SK-N-SH (cell line): ENCODE measurements around the gene NR1H4. TPM values are rescaled to one million over a fixed set of nuclear protein-coding genes. Genes with fewer than 3 reads are reported as not detected.

Source experiments
- CTCF ChIA-PET: fragments of 300-600, 350-600 bp; formaldehyde crosslinking; extraction: SDS; loops from one replicate; lab custom pipeline; 2021; lab: Yijun Ruan, JAX
- POLR2A ChIA-PET: fragments of 350-600 bp; sonication (Branson Sonifier 250); formaldehyde crosslinking; extraction: SDS; loops from one replicate; lab custom pipeline; 2020; ENCODE audit warnings: antibody characterized with exemption, inconsistent platforms; lab: Yijun Ruan, JAX
- DNase-seq: peaks from one replicate; pipeline ENCODE4 v3.0.0; 2012
- H2AFZ ChIP-seq: fragments of 200-600 bp; sonication (generic); 2 replicates; pipeline ENCODE4 v1.8.1; 2016; ENCODE audit warnings: antibody characterized with exemption, mild to moderate bottlenecking, low read depth
- H3F3A ChIP-seq: fragments of 200-600 bp; sonication (generic); replicated peaks from 2 replicates; pipeline ENCODE3; 2016; ENCODE audit warnings: antibody characterized with exemption, mild to moderate bottlenecking; ENCODE audit not compliant: insufficient read depth
- H3K27ac ChIP-seq, 2 experiments: fragments of 200-500 bp in 1 of 2; fragments of 200-600 bp in 1 of 2; sonication (Bioruptor generic) in 1 of 2; sonication (generic), shearing (Covaris generic) in 1 of 2; 2 replicates each; pipeline versions ENCODE4 v1.5.1 to v1.6.1; 2014 to 2016; ENCODE audit warnings: low read depth in 2 of 2, inconsistent platforms in 1 of 2, low read length in 1 of 2, mild to moderate bottlenecking in 1 of 2, mixed read lengths in 1 of 2
- H3K27me3 ChIP-seq: fragments of 200-600 bp; sonication (generic), shearing (Covaris generic); 2 replicates; pipeline ENCODE4 v1.6.1; 2016; ENCODE audit warnings: mixed run types; ENCODE audit not compliant: insufficient read depth
- H3K36me3 ChIP-seq, 2 experiments: fragments of 200-500 bp in 1 of 2; fragments of 200-600 bp in 1 of 2; sonication (Bioruptor generic) in 1 of 2; sonication (generic) in 1 of 2; replicated peaks in 1 of 2; 2 replicates each; pipeline versions ENCODE3 to v1.5.1; 2014 to 2016; ENCODE audit warnings: low read length in 1 of 2, mild to moderate bottlenecking in 1 of 2; ENCODE audit not compliant: insufficient read depth in 2 of 2, control insufficient read depth in 1 of 2
- H3K4me1 ChIP-seq, 2 experiments: fragments of 200-500 bp in 1 of 2; fragments of 200-600 bp in 1 of 2; sonication (Bioruptor generic) in 1 of 2; sonication (generic), shearing (Covaris generic) in 1 of 2; 2 replicates each; pipeline versions ENCODE4 v1.5.1 to v1.6.1; 2014 to 2016; ENCODE audit warnings: low read depth in 1 of 2, low read length in 1 of 2, mixed run types in 1 of 2; ENCODE audit not compliant: insufficient read depth in 2 of 2, control insufficient read depth in 1 of 2
- H3K4me2 ChIP-seq: fragments of 200-600 bp; sonication (generic), shearing (Covaris generic); 2 replicates; pipeline ENCODE4 v1.6.1; 2017; ENCODE audit warnings: mixed run types
- H3K4me3 ChIP-seq, 2 experiments: fragments of 200-500 bp in 1 of 2; fragments of 200-600 bp in 1 of 2; sonication (Bioruptor generic) in 1 of 2; sonication (generic), shearing (Covaris generic) in 1 of 2; 2 replicates each; pipeline versions ENCODE4 v1.5.1 to v1.8.1; 2014 to 2016; ENCODE audit warnings: low read depth in 2 of 2, inconsistent platforms in 1 of 2, low read length in 1 of 2, mild to moderate bottlenecking in 1 of 2, mixed read lengths in 1 of 2, moderate library complexity in 1 of 2
- H3K79me2 ChIP-seq: fragments of 200-600 bp; sonication (generic); 2 replicates; pipeline ENCODE4 v1.8.1; 2017; ENCODE audit warnings: mild to moderate bottlenecking; ENCODE audit not compliant: insufficient read depth
- H3K9ac ChIP-seq: fragments of 200-600 bp; sonication (generic); 2 replicates; pipeline ENCODE4 v1.6.1; 2017; ENCODE audit warnings: mixed run types
- H3K9me2 ChIP-seq: fragments of 200-600 bp; sonication (generic); 2 replicates; pipeline ENCODE4 v1.6.1; 2017; ENCODE audit warnings: mixed run types
- H3K9me3 ChIP-seq: fragments of 200-600 bp; sonication (generic); 2 replicates; pipeline ENCODE4 v1.6.1; 2017; ENCODE audit warnings: mixed run types, mild to moderate bottlenecking, moderate library complexity
- H4K20me1 ChIP-seq: fragments of 200-600 bp; sonication (generic); 2 replicates; pipeline ENCODE4 v1.6.1; 2017; ENCODE audit warnings: mild to moderate bottlenecking, mixed run types; ENCODE audit not compliant: insufficient read depth
- ELF1 ChIP-seq: IDR thresholded peaks from 2 replicates; pipeline ENCODE4 v1.4.0; 2012
- EP300 ChIP-seq, 2 experiments: IDR thresholded peaks; 2 replicates each; pipeline versions ENCODE4 v1.4.0 to v1.6.1; 2012; ENCODE audit warnings: borderline replicate concordance in 1 of 2, low read depth in 1 of 2, low read length in 1 of 2
- EZH2phosphoT487 ChIP-seq: fragments of 200-600 bp; sonication (generic); IDR thresholded peaks from 2 replicates; pipeline ENCODE4 v1.6.1; 2017; ENCODE audit warnings: low read depth, mixed run types, mild to moderate bottlenecking, antibody characterized with exemption, moderate library complexity, borderline replicate concordance
- FOSL2 ChIP-seq: IDR thresholded peaks from 2 replicates; pipeline ENCODE4 v1.4.0; 2012; ENCODE audit warnings: low read depth, mild to moderate bottlenecking, moderate library complexity, borderline replicate concordance
- FOXJ3 ChIP-seq: sonication (generic); formaldehyde crosslinking; IDR thresholded peaks from 2 replicates; pipeline ENCODE4 v1.5.1; 2020; ENCODE audit warnings: mild to moderate bottlenecking, missing genetic modification reagents
- FOXM1 ChIP-seq: IDR thresholded peaks from 2 replicates; pipeline ENCODE4 v1.4.0; 2012; ENCODE audit warnings: low read depth, mild to moderate bottlenecking
- GABPA ChIP-seq: IDR thresholded peaks from 2 replicates; pipeline ENCODE4 v1.4.0; 2012; ENCODE audit warnings: low read depth, mild to moderate bottlenecking
- JUND ChIP-seq: IDR thresholded peaks from 2 replicates; pipeline ENCODE4 v1.4.0; 2012
- MXI1 ChIP-seq: IDR thresholded peaks from 2 replicates; pipeline ENCODE4 v1.6.1; 2012; ENCODE audit warnings: mild to moderate bottlenecking, low read depth, low read length, improper control_type of control experiment
- NFIC ChIP-seq: IDR thresholded peaks from 2 replicates; pipeline ENCODE4 v1.4.0; 2012; ENCODE audit warnings: borderline replicate concordance
- POLR2AphosphoS5 ChIP-seq: IDR thresholded peaks from 2 replicates; pipeline ENCODE4 v1.6.1; 2012; ENCODE audit warnings: low read depth, low read length
- RAD21 ChIP-seq: IDR thresholded peaks from 2 replicates; pipeline ENCODE4 v1.6.1; 2012; ENCODE audit warnings: mild to moderate bottlenecking, low read length
- RCOR1 ChIP-seq: fragments of 150-350 bp; IDR thresholded peaks from 2 replicates; pipeline ENCODE4 v1.6.1; 2017; ENCODE audit warnings: antibody characterized with exemption, low read length
- SIN3A ChIP-seq: IDR thresholded peaks from 2 replicates; pipeline ENCODE4 v1.6.1; 2012; ENCODE audit warnings: low read depth, mild to moderate bottlenecking, low read length, moderate library complexity, borderline replicate concordance
- SMC3 ChIP-seq: IDR thresholded peaks from 2 replicates; pipeline ENCODE4 v1.6.1; 2012; ENCODE audit warnings: low read depth, low read length, improper control_type of control experiment
- TAF1 ChIP-seq: IDR thresholded peaks from 2 replicates; pipeline ENCODE4 v1.6.1; 2012; ENCODE audit warnings: low read depth, mild to moderate bottlenecking, low read length, moderate library complexity, borderline replicate concordance
- TEAD4 ChIP-seq: IDR thresholded peaks from 2 replicates; pipeline ENCODE4 v1.4.0; 2012; ENCODE audit warnings: mild to moderate bottlenecking, borderline replicate concordance; ENCODE audit not compliant: insufficient read depth
- WGBS: methylation state at CpG from one replicate; pipeline ENCODE4 v1.1.6; 2017; ENCODE audit warnings: low lambda C conversion rate; 5-methylcytosine and 5-hydroxymethylcytosine counted together
- polyA plus RNA-seq, 3 experiments: library from polyadenylated mRNA; depleted of rRNA; stranded (reverse); fragments of >200 nt; gene quantifications; 2 replicates each; pipeline ENCODE4 v1.2.3, GENCODE V29; 2012
- TF ChIP-seq, protein P1 (sequence below): fragments of 150-350 bp; IDR thresholded peaks from 2 replicates; pipeline ENCODE4 v1.6.1; 2017; ENCODE audit warnings: antibody characterized with exemption, low read length, low read depth, borderline replicate concordance
- TF ChIP-seq, protein P2 (sequence below): IDR thresholded peaks from 2 replicates; pipeline ENCODE4; 2012
- TF ChIP-seq, protein P3 (sequence below): IDR thresholded peaks from 2 replicates; pipeline ENCODE4 v1.6.1; 2012; ENCODE audit warnings: mild to moderate bottlenecking, low read depth, low read length, moderate library complexity
- TF ChIP-seq, protein P4 (sequence below): fragments of 150-350 bp; IDR thresholded peaks from 2 replicates; pipeline ENCODE4 v1.6.1; 2016; ENCODE audit warnings: mild to moderate bottlenecking, low read depth, low read length

Gene NR1H4
- polyA plus RNA-seq, 1 of the 3 experiments (the other 2 are of a cell fraction) = not detected

DNA sequence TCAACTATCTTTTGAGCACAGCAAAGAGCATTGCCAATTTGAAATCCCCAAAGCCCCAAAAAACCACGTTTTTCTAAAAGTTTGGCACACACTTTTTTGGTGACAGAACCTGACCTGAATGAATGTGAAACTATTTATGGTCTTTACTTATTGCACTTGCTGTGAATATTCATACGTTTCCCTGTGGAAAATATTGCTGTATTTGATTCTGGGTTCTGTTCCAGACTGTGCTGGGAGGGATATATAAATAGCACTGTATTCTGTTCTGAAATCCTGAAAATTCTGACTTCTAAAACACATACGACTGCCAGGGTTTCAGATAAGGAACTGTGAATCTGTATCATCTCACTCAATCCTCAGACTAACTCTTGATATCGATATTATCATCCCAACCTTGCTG is 35.1 kb downstream of the NR1H4 start:
- H3K27me3 ChIP-seq = no peaks in the 10 kb centered on the region
- H3K4me1 ChIP-seq = no peaks in the 10 kb centered on the region
- no peak overlapping the region for H2AFZ ChIP-seq
- CTCF ChIA-PET = interaction anchor here (1.1 kb wide), 1 partner anchor 46 kb away, joined by 4 read pairs; no protein-coding TSS in a partner anchor
- no peak for TF ChIP-seq SMC3
- no peak for TF ChIP-seq SIN3A
- TF ChIP-seq, protein P1, sequence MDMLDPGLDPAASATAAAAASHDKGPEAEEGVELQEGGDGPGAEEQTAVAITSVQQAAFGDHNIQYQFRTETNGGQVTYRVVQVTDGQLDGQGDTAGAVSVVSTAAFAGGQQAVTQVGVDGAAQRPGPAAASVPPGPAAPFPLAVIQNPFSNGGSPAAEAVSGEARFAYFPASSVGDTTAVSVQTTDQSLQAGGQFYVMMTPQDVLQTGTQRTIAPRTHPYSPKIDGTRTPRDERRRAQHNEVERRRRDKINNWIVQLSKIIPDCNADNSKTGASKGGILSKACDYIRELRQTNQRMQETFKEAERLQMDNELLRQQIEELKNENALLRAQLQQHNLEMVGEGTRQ = no peak
- TF ChIP-seq MXI1 = no peak
- TF ChIP-seq TEAD4 = no peak
- no peak for TF ChIP-seq JUND
- TF ChIP-seq FOXJ3 (CRISPR knock-in tag) = no peak
- no peak for TF ChIP-seq TAF1
- TF ChIP-seq, protein P2, sequence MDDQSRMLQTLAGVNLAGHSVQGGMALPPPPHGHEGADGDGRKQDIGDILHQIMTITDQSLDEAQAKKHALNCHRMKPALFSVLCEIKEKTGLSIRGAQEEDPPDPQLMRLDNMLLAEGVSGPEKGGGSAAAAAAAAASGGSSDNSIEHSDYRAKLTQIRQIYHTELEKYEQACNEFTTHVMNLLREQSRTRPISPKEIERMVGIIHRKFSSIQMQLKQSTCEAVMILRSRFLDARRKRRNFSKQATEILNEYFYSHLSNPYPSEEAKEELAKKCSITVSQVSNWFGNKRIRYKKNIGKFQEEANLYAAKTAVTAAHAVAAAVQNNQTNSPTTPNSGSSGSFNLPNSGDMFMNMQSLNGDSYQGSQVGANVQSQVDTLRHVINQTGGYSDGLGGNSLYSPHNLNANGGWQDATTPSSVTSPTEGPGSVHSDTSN = no peak
- TF ChIP-seq RCOR1 = no peak
- H3K27ac ChIP-seq = no peak overlapping the region
- POLR2A ChIA-PET = no interaction called here
- no peaks in the 10 kb centered on the region for H3K79me2 ChIP-seq
- H3K9me2 ChIP-seq = no peaks in the 10 kb centered on the region
- H3F3A ChIP-seq = no peaks in the 10 kb centered on the region
- no peak for DNase-seq
- no peak overlapping the region for H3K4me3 ChIP-seq
- no peak overlapping the region for H3K9ac ChIP-seq
- no peaks in the 10 kb centered on the region for H3K36me3 ChIP-seq
- no peaks in the 10 kb centered on the region for H3K9me3 ChIP-seq
- 26% methylated on average over 4 of the region's 4 CpGs for WGBS
- no peaks in the 10 kb centered on the region for H4K20me1 ChIP-seq
- H3K4me2 ChIP-seq = no peak overlapping the region

DNA sequence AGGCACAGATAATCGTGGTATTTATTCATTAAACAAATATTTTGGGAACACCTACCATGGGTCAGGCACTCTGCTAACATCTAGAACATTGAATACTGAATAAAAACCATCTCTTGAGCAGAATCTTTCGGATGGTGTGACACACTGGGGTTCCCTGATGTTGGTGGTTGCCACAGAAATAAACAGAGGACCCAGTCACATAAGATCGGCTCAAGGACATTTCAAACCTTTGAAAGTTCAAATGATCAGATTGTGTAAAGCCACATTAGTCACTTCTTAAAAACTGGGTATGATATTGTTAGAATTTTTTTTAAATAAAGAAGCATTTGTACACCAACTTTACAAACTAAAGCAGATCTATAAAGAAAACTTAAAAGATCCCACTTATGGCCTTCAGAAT is 39.0 kb downstream of the NR1H4 start:
- H3K4me1 ChIP-seq = no peaks in the 10 kb centered on the region
- H3K4me3 ChIP-seq = no peak overlapping the region
- no peaks in the 10 kb centered on the region for H3F3A ChIP-seq
- H3K27me3 ChIP-seq = no peaks in the 10 kb centered on the region
- no peak for DNase-seq
- WGBS = 22% methylated on average over 3 of the region's 3 CpGs
- H4K20me1 ChIP-seq = no peaks in the 10 kb centered on the region
- no peaks in the 10 kb centered on the region for H3K79me2 ChIP-seq
- no peak overlapping the region for H3K4me2 ChIP-seq
- ChIA-PET CTCF (no interaction called here), POLR2A (no interaction called here)
- H3K9ac ChIP-seq = no peak overlapping the region
- H3K36me3 ChIP-seq = no peaks in the 10 kb centered on the region
- no peak overlapping the region for H3K27ac ChIP-seq
- no peak overlapping the region for H2AFZ ChIP-seq
- H3K9me3 ChIP-seq = no peaks in the 10 kb centered on the region
- no peaks in the 10 kb centered on the region for H3K9me2 ChIP-seq
- TF ChIP-seq, protein P3, sequence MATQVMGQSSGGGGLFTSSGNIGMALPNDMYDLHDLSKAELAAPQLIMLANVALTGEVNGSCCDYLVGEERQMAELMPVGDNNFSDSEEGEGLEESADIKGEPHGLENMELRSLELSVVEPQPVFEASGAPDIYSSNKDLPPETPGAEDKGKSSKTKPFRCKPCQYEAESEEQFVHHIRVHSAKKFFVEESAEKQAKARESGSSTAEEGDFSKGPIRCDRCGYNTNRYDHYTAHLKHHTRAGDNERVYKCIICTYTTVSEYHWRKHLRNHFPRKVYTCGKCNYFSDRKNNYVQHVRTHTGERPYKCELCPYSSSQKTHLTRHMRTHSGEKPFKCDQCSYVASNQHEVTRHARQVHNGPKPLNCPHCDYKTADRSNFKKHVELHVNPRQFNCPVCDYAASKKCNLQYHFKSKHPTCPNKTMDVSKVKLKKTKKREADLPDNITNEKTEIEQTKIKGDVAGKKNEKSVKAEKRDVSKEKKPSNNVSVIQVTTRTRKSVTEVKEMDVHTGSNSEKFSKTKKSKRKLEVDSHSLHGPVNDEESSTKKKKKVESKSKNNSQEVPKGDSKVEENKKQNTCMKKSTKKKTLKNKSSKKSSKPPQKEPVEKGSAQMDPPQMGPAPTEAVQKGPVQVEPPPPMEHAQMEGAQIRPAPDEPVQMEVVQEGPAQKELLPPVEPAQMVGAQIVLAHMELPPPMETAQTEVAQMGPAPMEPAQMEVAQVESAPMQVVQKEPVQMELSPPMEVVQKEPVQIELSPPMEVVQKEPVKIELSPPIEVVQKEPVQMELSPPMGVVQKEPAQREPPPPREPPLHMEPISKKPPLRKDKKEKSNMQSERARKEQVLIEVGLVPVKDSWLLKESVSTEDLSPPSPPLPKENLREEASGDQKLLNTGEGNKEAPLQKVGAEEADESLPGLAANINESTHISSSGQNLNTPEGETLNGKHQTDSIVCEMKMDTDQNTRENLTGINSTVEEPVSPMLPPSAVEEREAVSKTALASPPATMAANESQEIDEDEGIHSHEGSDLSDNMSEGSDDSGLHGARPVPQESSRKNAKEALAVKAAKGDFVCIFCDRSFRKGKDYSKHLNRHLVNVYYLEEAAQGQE = no peak
- no peak for TF ChIP-seq POLR2AphosphoS5
- no peak for TF ChIP-seq ELF1
- no peak for TF ChIP-seq GABPA
- TF ChIP-seq MXI1 = no peak
- TF ChIP-seq TAF1 = no peak
- no peak for TF ChIP-seq RAD21
- no peak for TF ChIP-seq FOXM1
- no peak for TF ChIP-seq TEAD4
- TF ChIP-seq EZH2phosphoT487 = no peak
- no peak for TF ChIP-seq EP300 (IDR thresholded peaks at IDR 0.05; ENCODE audit: borderline replicate concordance in 1 of 2, low read depth in 1 of 2, low read length in 1 of 2)
- no peak for TF ChIP-seq NFIC
- TF ChIP-seq, protein P1 = no peak
- TF ChIP-seq, protein P4, sequence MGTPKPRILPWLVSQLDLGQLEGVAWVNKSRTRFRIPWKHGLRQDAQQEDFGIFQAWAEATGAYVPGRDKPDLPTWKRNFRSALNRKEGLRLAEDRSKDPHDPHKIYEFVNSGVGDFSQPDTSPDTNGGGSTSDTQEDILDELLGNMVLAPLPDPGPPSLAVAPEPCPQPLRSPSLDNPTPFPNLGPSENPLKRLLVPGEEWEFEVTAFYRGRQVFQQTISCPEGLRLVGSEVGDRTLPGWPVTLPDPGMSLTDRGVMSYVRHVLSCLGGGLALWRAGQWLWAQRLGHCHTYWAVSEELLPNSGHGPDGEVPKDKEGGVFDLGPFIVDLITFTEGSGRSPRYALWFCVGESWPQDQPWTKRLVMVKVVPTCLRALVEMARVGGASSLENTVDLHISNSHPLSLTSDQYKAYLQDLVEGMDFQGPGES = no peak
- TF ChIP-seq FOSL2 = no peak
